AG04450 (cell line): ENCODE data around the gene SH2D1B. TPM values are rescaled to one million over a fixed set of nuclear protein-coding genes. Genes with fewer than 3 reads are reported as not detected.

Experiments used
- CTCF ChIA-PET: fragments of 300-600, 350-600 bp; formaldehyde crosslinking; extraction: SDS; loops from one replicate; lab custom pipeline; 2022; ENCODE audit warnings: antibody characterized with exemption, inconsistent platforms; lab: Charles Lee
- POLR2A ChIA-PET: fragments of 350-600 bp; formaldehyde crosslinking; extraction: SDS; loops from one replicate; lab custom pipeline; 2021; ENCODE audit warnings: antibody characterized with exemption, inconsistent platforms; lab: Yijun Ruan, JAX
- DNase-seq: peaks from one replicate; pipeline ENCODE4 v3.0.0-alpha.2; 2011; ENCODE audit warnings: low read depth, low spot score
- H3K27ac ChIP-seq: one replicate; pipeline ENCODE4 v1.5.1; 2012; ENCODE audit warnings: low read depth, low read length, control low read depth
- H3K27me3 ChIP-seq: one replicate; pipeline ENCODE4 v1.6.0; 2012; ENCODE audit warnings: low read length; ENCODE audit not compliant: control insufficient read depth, insufficient read depth
- H3K4me3 ChIP-seq: 2 replicates; pipeline ENCODE4 v1.5.1; 2011; ENCODE audit warnings: mild to moderate bottlenecking, low read depth, low read length, control low read depth
- H3K9me3 ChIP-seq: 2 replicates; pipeline ENCODE4 v1.5.1; 2012; ENCODE audit warnings: low read length; ENCODE audit not compliant: control insufficient read depth, insufficient read depth
- CTCF ChIP-seq: IDR thresholded peaks from 2 replicates; pipeline ENCODE4 v1.5.1; 2011; ENCODE audit warnings: low read depth, low read length, control low read depth, inconsistent platforms
- polyA plus RNA-seq: library from polyadenylated mRNA; depleted of rRNA; stranded (reverse); fragments of >200 nt; gene quantifications from 2 replicates; pipeline ENCODE4 v1.2.3, GENCODE V29; 2011

Gene SH2D1B
- polyA plus RNA-seq, 1 experiment = not detected

GRCh38 chr1:162397943-162398560 is 13.9 kb downstream of the SH2D1B start:
- ChIA-PET CTCF (interaction anchor here (1.0 to 1.3 kb wide), 2 partner anchors 8 to 9 kb away, joined by 3 read pairs; no protein-coding TSS in a partner anchor), POLR2A (interaction anchor here (0.6 kb wide), 1 partner anchor 35 kb away, joined by 3 read pairs; no protein-coding TSS in a partner anchor)
- TF ChIP-seq CTCF = no peak

GRCh38 chr1:162397039-162397448 is 14.9 kb downstream of the SH2D1B start:
- ChIA-PET POLR2A (no interaction called here), CTCF (no interaction called here)
- DNase-seq = no peak
- peaks cover 26% of the 10 kb centered on the region for H3K27me3 ChIP-seq
- no peak overlapping the region for H3K4me3 ChIP-seq
- no peak for TF ChIP-seq CTCF
- H3K27ac ChIP-seq = no peak overlapping the region
- H3K9me3 ChIP-seq = no peaks in the 10 kb centered on the region

More at GRCh38 chr1:162397943-162398560, 13.9 kb downstream of the SH2D1B start:
- no peak for DNase-seq
- H3K4me3 ChIP-seq = no peak overlapping the region
- H3K9me3 ChIP-seq = no peaks in the 10 kb centered on the region
- no peak overlapping the region for H3K27ac ChIP-seq
- peaks cover 26% of the 10 kb centered on the region for H3K27me3 ChIP-seq

GRCh38 chr1:162396201-162396906 is 15.6 kb downstream of the SH2D1B start:
- H3K4me3 ChIP-seq = no peak overlapping the region
- H3K27ac ChIP-seq = no peak overlapping the region
- ChIA-PET CTCF (no interaction called here), POLR2A (no interaction called here)
- H3K27me3 ChIP-seq = peaks cover 26% of the 10 kb centered on the region
- no peak for TF ChIP-seq CTCF
- no peak for DNase-seq
- H3K9me3 ChIP-seq = no peaks in the 10 kb centered on the region

- ChIA-PET POLR2A (no interaction called here), CTCF (interaction anchor here (0.5 to 3.9 kb wide), 32 partner anchors 8 to 663 kb away, joined by 3 to 33 read pairs (median 5); no protein-coding TSS in a partner anchor)
- no peak for DNase-seq
- H3K27me3 ChIP-seq = peaks cover 26% of the 10 kb centered on the region
- H3K9me3 ChIP-seq = no peaks in the 10 kb centered on the region
- H3K4me3 ChIP-seq = no peak overlapping the region
- no peak overlapping the region for H3K27ac ChIP-seq
- peak; percentile 91 for TF ChIP-seq CTCF
Observed at GRCh38 chr1:162391790-162392563, 20.0 kb downstream of the SH2D1B start.
